ENCODE results near the gene CACNA1C.

The CACNA1C gene

GRCh38 chr12:2019126-2019525 is 33.7 kb upstream of the CACNA1C start:
- Histone ChIP-seq H3K9me3 (ENCODE audit: control insufficient read depth, insufficient read depth, low read length) (no peaks in the 10 kb centered on the region), H3F3A (ENCODE audit: control insufficient read depth, insufficient read depth) (no peaks in the 10 kb centered on the region), H3K9me2 (replicated peaks; ENCODE audit: control insufficient read depth, low read length) (no peaks in the 10 kb centered on the region), H3K79me2 (ENCODE audit: control insufficient read depth, low read length) (no peaks in the 10 kb centered on the region), H4K20me1 (ENCODE audit: control insufficient read depth, insufficient read depth, low read depth, low read length) (no peaks in the 10 kb centered on the region), H3K4me3 (ENCODE audit: low read length) (no peak overlapping the region), H3K27me3 (ENCODE audit: control insufficient read depth, low read length) (peaks cover 8% of the 10 kb centered on the region; the same call in 1 of the 2 replicates), H3K4me1 (ENCODE audit: control insufficient read depth, low read length) (no peaks in the 10 kb centered on the region), H3K27ac (ENCODE audit: low read depth, low read length) (no peak overlapping the region), H3K36me3 (ENCODE audit: control insufficient read depth, low read length) (no peaks in the 10 kb centered on the region), H3K4me2 (ENCODE audit: low read length) (no peak overlapping the region)
- TF ChIP-seq EZH2phosphoT487 (IDR thresholded peaks at IDR 0.05; ENCODE audit: borderline replicate concordance, low read length) = no peak
- TF ChIP-seq CTCF (IDR thresholded peaks at IDR 0.05; ENCODE audit: low read depth, low read length, poor library complexity, severe bottlenecking) = no peak

GRCh38 chr12:2020511-2020910 is 32.3 kb upstream of the CACNA1C start:
- H3K9me2 ChIP-seq (replicated peaks; ENCODE audit: control insufficient read depth, low read length) = no peaks in the 10 kb centered on the region
- H3K27ac ChIP-seq (ENCODE audit: low read depth, low read length) = no peak overlapping the region
- no peaks in the 10 kb centered on the region for H3F3A ChIP-seq (ENCODE audit: control insufficient read depth, insufficient read depth)
- no peaks in the 10 kb centered on the region for H3K79me2 ChIP-seq (ENCODE audit: control insufficient read depth, low read length)
- no peaks in the 10 kb centered on the region for H3K36me3 ChIP-seq (ENCODE audit: control insufficient read depth, low read length)
- TF ChIP-seq CTCF (IDR thresholded peaks at IDR 0.05; ENCODE audit: low read depth, low read length, poor library complexity, severe bottlenecking) (no peak), EZH2phosphoT487 (IDR thresholded peaks at IDR 0.05; ENCODE audit: borderline replicate concordance, low read length) (no peak)
- H3K9me3 ChIP-seq (ENCODE audit: control insufficient read depth, insufficient read depth, low read length) = no peaks in the 10 kb centered on the region
- no peak overlapping the region for H3K4me3 ChIP-seq (ENCODE audit: low read length)
- no peak overlapping the region for H3K4me2 ChIP-seq (ENCODE audit: low read length)
- H3K4me1 ChIP-seq (ENCODE audit: control insufficient read depth, low read length) = no peaks in the 10 kb centered on the region
- H3K27me3 ChIP-seq (ENCODE audit: control insufficient read depth, low read length) = peaks cover 20% of the 10 kb centered on the region
- H4K20me1 ChIP-seq (ENCODE audit: control insufficient read depth, insufficient read depth, low read depth, low read length) = no peaks in the 10 kb centered on the region

- H3K27me3 ChIP-seq (ENCODE audit: control insufficient read depth, low read length) = peaks cover 46% of the 10 kb centered on the region
- no peak overlapping the region for H3K27ac ChIP-seq (ENCODE audit: low read depth, low read length)
- no peaks in the 10 kb centered on the region for H3F3A ChIP-seq (ENCODE audit: control insufficient read depth, insufficient read depth)
- no peaks in the 10 kb centered on the region for H4K20me1 ChIP-seq (ENCODE audit: control insufficient read depth, insufficient read depth, low read depth, low read length)
- H3K4me2 ChIP-seq (ENCODE audit: low read length) = no peak overlapping the region
- H3K9me2 ChIP-seq (replicated peaks; ENCODE audit: control insufficient read depth, low read length) = no peaks in the 10 kb centered on the region
- no peaks in the 10 kb centered on the region for H3K4me1 ChIP-seq (ENCODE audit: control insufficient read depth, low read length)
- H3K79me2 ChIP-seq (ENCODE audit: control insufficient read depth, low read length) = no peaks in the 10 kb centered on the region
- TF ChIP-seq CTCF (IDR thresholded peaks at IDR 0.05; ENCODE audit: low read depth, low read length, poor library complexity, severe bottlenecking) (no peak), EZH2phosphoT487 (IDR thresholded peaks at IDR 0.05; ENCODE audit: borderline replicate concordance, low read length) (no peak)
- H3K4me3 ChIP-seq (ENCODE audit: low read length) = no peak overlapping the region
- no peaks in the 10 kb centered on the region for H3K36me3 ChIP-seq (ENCODE audit: control insufficient read depth, low read length)
- H3K9me3 ChIP-seq (ENCODE audit: control insufficient read depth, insufficient read depth, low read length) = no peaks in the 10 kb centered on the region
These were observed 29.4 kb upstream of the CACNA1C start for GRCh38 chr12:2023365-2023764.

GRCh38 chr12:2027351-2027750 is 25.4 kb upstream of the CACNA1C start:
- no peaks in the 10 kb centered on the region for H3K4me1 ChIP-seq (ENCODE audit: control insufficient read depth, low read length)
- H4K20me1 ChIP-seq (ENCODE audit: control insufficient read depth, insufficient read depth, low read depth, low read length) = no peaks in the 10 kb centered on the region
- no peaks in the 10 kb centered on the region for H3K79me2 ChIP-seq (ENCODE audit: control insufficient read depth, low read length)
- no peak overlapping the region for H3K4me3 ChIP-seq (ENCODE audit: low read length)
- H3K4me2 ChIP-seq (ENCODE audit: low read length) = no peak overlapping the region
- no peak for TF ChIP-seq CTCF (IDR thresholded peaks at IDR 0.05; ENCODE audit: low read depth, low read length, poor library complexity, severe bottlenecking)
- TF ChIP-seq EZH2phosphoT487 (IDR thresholded peaks at IDR 0.05; ENCODE audit: borderline replicate concordance, low read length) = no peak
- H3K36me3 ChIP-seq (ENCODE audit: control insufficient read depth, low read length) = no peaks in the 10 kb centered on the region
- no peaks in the 10 kb centered on the region for H3F3A ChIP-seq (ENCODE audit: control insufficient read depth, insufficient read depth)
- H3K27ac ChIP-seq (ENCODE audit: low read depth, low read length) = no peak overlapping the region
- H3K9me3 ChIP-seq (ENCODE audit: control insufficient read depth, insufficient read depth, low read length) = no peaks in the 10 kb centered on the region
- H3K27me3 ChIP-seq (ENCODE audit: control insufficient read depth, low read length) = peaks cover 71% of the 10 kb centered on the region
- H3K9me2 ChIP-seq (replicated peaks; ENCODE audit: control insufficient read depth, low read length) = no peaks in the 10 kb centered on the region

All from DOHH2 (cell line).